ENCODE measurements around the gene AR. TPM values are rescaled to one million over a fixed set of nuclear protein-coding genes. Genes with fewer than 3 reads are reported as not detected.

AR gene
- total RNA-seq, 4 donors from 2014 or later = 8.0 to 22.2 (median 14.6) TPM

DNA sequence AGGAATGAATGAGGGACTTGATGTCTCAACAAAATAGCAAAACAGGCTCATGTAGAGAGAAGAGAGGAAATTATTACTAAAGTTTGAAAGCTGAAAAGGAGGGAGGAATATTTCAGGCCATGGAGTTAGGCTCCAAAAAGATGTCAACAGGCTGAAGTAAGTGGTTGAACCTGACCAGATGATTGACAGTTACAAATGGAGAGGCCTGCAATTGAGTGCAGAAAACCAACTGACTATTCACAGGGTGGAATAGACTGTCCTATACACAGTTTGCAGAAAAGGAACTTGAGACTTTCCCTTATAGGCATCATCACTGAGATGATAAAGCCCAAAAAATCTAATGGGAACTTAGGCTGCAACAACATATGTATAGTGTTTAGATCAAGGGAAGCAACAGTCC, 233.3 kb downstream of the AR start:
- TF ChIP-seq, protein P1, sequence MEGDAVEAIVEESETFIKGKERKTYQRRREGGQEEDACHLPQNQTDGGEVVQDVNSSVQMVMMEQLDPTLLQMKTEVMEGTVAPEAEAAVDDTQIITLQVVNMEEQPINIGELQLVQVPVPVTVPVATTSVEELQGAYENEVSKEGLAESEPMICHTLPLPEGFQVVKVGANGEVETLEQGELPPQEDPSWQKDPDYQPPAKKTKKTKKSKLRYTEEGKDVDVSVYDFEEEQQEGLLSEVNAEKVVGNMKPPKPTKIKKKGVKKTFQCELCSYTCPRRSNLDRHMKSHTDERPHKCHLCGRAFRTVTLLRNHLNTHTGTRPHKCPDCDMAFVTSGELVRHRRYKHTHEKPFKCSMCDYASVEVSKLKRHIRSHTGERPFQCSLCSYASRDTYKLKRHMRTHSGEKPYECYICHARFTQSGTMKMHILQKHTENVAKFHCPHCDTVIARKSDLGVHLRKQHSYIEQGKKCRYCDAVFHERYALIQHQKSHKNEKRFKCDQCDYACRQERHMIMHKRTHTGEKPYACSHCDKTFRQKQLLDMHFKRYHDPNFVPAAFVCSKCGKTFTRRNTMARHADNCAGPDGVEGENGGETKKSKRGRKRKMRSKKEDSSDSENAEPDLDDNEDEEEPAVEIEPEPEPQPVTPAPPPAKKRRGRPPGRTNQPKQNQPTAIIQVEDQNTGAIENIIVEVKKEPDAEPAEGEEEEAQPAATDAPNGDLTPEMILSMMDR (IDR thresholded peaks at IDR 0.05) = no peak
- ATAC-seq (ENCODE audit: low FRiP score) (no peak), DNase-seq (ENCODE audit: low spot score) (no peak)

DNA sequence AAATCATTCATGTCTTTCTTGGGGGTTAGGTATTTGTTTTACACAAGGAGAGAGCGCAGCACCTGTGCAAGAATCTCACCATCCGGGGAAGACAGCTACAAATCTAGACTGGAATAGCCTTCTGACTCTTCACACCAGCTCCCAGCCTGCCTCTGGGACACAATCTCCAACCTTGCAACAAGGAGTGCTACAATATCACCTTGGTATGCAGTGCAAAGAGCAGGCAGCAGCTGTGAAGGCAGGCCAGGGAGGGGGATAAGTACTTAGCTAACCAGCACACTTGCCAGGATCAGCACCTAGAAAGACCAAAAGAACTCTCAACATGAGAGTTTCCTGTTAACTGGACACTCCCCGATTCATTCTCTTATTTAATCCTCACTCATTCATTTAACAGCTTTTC, 235.3 kb downstream of the AR start:
- ATAC-seq (ENCODE audit: low FRiP score) (no peak), DNase-seq (ENCODE audit: low spot score) (no peak)
- TF ChIP-seq, protein P1 (IDR thresholded peaks at IDR 0.05) = no peak

Measured in omental fat pad (tissue), 4 donors.